HG03139 (cell line): ENCODE measurements around the gene ARHGAP10.
"Not testable (repeated sequence)": the region's sequence is repeated elsewhere in the genome, so short reads cannot be mapped to it uniquely, and the experiment has no call there.

Experiments
- ATAC-seq: cut with Tn5 transposase; IDR thresholded peaks from one replicate; pipeline ENCODE4 v1.9.1; 2021; ENCODE audit not compliant: unreplicated experiment

ARHGAP10 gene

DNA sequence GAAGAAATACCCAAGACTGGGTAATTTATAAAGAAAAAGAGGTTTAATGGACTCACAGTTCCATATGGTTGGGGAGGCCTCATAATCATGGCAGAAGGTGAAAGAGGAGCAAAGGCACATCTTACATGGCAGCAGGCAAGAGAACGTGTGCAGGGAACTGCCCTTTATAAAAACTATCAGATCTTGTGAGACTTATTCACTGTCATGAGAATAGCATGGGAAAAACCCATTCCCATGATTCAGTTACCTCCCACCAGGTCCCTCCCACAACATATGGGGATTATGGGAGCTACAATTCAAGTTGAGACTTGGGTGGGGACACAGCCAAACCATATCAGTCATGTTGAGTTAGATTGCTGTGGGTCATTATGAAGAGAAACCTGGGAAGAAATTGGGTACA is 153.3 kb downstream of the ARHGAP10 start:
- ATAC-seq, result not testable (repeated sequence)

DNA sequence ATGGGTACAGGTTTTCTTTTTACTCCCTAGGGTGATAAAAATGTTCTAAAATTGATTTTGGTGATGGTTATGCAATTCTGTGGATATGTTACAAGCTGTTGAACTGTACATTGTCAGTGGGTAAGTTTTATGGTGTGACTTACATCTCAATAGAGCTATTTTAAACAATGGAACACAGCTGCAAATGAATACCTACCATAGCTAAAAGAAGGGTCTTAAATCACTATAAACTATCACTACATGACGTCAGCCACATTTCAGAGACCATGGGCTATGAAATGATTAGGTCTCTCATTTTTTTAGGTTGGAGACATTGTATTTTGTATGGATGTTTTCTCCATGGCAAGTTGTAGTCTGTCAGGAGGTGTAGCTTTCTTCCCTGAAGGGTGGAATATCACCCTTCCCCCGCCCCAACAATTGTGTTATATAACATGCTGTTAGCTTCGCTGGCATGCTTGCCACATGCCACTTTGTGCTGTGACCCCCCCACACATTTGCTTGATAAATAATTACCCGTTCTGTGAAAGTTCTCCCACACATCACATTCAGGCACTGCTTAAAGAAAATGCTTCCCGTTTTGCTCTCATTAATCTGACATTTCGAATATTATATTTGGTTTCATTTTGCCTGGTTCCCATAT is 159.7 kb downstream of the ARHGAP10 start:
- no peak for ATAC-seq

DNA sequence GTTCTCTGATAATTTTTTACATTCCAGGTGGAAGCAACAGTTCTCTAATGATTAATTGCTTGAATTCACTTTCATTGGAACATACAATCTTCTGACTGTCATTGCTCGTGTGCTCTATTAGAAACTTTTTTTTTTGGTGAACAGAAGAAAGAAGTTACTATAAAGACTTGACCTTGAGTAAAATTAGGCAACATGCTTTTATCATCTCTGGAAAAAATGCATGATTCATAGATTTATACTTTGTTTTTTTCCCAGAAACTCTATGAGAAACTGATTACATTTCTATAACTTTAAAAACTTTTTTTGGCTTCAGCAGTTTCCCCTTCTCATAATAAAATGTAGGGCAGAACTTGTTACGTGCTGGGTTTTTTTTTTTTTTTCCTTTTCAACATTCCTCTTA is 167.6 kb downstream of the ARHGAP10 start:
- no peak for ATAC-seq

DNA sequence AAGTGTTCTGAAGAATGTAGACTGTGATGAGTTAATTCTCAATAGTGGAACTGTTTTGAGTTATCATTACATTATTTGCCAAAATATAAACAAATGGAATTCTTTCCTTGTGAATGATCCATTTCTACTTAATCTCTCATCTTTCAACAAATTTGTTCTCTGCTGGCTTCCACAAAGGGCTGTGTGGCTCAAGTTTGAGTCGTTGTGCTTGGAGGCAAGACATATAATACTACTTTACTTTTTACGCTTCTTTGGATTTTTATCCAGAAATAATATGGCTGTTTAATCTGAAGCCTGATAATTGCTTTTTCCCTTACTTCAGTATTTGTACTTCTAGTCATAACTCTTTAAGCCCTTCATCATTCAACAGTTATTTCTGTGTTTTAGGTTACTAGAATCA is 169.5 kb downstream of the ARHGAP10 start:
- ATAC-seq, result no peak

DNA sequence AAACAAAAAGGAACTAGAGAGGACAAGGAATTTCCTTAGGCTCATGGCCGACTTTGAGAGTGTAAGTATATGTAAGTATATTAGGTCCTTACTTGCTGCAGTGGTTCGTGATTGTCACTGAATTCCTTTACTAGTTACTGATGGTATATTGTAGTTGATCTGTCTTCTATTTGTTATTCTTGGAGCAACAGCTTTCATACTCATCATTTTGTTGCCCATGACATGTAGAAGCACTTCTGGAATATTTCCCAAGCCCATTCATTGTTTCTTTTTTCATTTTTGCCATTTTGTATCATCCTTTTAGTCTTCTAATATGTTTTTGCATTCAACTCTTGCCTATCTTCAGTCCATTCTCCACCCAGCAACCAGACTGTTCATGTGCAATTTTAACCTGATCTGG is 170.0 kb downstream of the ARHGAP10 start:
- no peak for ATAC-seq

DNA sequence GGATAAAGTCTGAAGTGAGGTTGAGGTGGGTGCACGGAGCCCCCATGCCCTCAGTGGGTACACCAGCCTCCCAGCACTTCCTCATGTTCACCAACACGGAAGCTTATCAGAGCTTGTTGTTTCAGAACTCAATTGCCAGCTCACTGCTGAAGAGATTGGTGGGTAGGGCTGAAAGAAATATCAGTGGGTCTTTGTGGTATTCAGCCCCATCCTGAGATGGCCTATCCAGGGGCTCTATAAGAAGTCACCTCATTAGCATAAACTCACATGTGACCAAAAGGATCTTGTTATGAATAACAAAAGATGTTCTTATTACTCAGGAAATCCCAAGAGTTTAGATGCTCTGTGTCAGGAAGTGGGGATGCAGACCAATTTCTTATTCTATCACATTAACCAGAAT is 177.3 kb downstream of the ARHGAP10 start:
- no peak for ATAC-seq

DNA sequence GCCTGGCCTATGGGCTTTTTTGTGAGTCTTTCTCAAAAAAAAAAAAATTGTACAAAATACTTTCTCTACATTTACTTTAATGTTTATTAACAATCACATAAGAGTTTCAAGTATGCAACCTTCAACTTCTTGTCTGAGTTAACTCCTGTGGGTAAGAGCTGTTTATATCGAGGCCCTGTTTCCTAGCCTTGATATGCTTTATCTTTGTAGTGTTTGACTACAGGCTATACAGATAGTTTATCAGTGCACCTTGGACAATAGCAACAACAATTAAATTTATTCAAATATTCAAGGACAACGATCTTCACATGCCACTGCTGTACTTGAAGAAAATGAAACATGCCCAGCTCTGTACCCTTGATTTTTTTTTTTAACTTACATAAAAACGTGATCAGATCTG is 178.4 kb downstream of the ARHGAP10 start:
- ATAC-seq, result no peak

DNA sequence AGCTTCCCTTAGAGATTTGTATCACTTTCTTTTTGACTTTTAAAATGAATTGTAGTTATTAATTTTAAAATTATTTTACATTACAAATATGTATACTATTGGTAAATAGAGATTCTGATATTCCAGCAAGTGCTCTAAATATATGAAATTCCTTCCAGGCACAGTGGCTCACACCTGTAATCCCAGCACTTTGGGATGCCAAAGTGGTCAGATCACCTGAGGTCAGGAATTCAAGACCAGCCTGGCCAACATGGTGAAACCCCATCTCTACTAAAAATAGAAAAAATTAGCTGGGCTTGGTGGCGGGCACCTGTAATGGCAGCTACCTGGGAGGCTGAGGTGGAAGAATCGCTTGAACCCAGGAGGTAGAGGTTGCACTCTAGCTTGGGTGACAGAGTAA is 180.2 kb downstream of the ARHGAP10 start:
- ATAC-seq, result not testable (repeated sequence)

DNA sequence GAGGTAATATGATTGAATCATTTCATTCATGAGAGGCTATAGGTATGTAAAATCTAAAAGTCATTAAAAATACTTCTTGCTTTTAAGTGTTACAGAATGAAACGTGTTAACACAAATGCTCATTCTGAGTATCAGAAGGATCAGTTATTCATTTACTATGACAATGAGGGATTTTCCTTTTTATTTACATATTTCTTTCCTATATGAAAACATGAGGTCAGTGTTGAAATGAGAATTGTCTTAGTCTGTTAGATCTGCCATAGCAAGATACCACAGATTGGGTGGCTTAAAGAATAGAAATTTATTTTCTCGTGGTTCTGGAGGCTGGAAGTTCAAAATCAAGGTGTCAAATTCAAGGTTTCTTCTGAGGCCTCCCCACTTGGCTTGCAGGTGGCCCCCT is 181.2 kb downstream of the ARHGAP10 start:
- ATAC-seq, result no peak

DNA sequence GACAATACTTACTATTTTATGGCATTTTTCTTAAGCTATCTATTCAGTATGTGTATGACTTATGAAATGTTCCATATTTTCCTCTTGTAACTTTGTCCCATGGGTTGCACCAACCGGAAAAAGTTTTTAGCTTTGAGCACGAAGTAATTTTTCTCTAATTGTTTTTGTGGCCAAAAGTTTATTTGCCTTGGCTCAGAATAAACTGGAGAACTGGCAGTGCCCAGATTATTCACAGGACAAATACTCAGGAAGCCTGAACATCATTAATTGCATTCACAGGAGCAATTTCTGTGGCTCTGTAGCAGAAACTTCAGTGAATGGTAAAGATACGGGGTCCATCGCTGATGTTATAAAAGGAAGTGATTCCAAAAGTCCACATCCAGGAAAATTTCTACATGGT is 184.5 kb downstream of the ARHGAP10 start:
- no peak for ATAC-seq

DNA sequence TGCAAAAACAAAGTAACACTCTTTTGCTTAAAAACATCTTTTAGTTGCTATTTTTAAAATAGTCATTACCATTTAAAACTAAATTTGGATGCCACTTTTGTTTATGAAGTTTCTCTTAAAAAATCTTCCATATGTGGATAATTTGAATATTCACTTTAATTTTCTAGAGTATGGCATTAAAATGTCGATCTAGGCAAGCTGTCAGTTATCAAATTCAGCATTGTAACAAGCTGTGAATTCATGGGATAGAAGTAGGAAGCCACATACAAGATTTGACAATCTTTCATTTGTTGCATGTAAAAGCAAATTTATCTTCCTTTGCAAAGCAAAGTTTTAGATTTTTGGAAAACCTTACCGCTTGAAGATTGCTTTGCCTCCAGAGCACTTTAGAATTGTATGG is 191.5 kb downstream of the ARHGAP10 start:
- no peak for ATAC-seq

DNA sequence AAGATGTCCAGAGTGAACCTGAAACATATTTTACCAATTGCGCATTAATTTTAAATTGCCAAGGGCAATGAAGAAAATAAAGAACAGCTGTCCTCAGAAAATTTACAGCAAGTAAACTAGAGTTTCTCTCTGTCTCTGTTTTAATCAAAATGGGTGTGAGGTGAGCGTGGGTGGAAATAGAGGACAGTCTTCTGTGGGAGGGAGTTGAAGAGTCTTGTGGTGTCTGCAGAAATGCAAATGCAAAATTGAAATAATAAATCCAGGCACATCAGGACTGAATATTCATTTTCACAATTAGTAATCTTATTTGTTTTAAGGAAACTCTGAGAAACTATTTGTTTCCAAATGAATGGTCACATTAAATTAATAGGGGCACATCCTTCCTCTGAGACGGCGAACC is 192.0 kb downstream of the ARHGAP10 start:
- no peak for ATAC-seq

DNA sequence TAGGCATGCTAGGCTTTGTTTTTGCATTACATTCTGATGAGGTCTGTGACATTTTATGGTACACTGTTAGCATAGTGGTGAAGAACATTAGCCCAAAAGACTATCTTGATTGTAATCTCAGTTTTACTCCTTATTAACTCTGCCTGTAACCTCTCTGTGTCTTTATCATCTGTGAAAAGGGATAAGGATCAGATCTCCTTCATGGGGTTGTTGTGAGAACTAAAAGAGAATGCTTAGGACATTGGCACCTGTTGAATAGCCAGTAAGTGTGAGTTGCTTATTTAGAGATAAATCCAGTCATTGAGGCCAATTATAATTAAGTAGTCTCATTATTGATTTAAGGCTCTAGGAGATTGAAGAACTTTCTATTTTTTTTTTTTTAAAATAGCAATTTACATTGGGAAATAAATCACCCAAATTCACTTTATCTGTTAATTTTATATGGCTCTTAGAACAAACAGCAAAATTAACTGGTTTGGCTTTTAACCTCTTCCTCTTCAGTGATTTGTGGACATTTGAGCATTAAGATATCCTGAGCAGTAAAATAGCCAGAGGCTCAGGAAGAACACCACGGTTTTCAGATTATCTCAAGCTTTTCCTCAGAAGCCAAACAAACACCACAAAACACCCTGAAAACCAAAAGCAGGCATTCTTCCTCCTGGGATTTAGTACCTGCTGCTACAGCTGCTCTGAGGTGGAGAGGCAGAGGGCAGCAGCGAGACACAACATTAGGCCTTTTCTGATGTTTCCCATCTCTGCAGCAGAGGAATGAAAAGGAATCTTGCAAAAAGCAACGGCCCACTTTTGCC is 192.9 kb downstream of the ARHGAP10 start:
- ATAC-seq, result no peak

DNA sequence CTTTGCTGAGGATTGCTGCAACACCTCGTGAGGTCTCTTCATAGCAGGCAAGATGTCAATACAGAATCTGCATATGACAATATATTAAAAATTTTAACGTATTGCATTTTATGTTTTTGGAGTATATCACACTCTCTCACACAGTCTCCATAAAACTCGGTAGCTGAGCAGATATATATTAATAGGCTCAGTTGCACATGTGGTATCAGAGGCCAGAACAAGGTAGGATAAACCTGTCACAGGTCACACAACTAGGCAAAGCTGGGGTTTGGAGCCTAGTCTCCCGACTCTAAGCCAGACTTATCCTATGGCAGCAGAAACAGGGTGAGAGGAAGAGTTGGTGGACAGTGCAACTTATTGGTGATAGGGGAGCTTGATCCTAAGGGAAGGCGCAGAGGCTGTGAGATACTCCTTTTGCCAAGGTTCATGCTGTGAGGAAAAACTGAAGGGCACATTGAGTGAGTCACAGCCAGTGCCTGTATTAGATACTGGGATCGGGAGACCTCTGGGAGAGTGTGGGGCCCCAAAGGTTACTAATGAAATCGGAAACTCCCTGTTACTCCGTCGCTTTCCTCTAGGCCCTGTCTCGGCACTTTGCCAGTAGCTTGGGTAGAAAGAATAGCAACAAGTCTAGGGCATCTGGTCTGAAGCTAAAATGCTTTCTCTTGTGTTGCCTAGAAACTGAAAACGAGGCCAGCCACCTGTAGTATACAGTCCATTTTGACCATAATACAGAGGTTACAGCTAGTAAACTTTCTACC is 195.7 kb downstream of the ARHGAP10 start:
- no peak for ATAC-seq

DNA sequence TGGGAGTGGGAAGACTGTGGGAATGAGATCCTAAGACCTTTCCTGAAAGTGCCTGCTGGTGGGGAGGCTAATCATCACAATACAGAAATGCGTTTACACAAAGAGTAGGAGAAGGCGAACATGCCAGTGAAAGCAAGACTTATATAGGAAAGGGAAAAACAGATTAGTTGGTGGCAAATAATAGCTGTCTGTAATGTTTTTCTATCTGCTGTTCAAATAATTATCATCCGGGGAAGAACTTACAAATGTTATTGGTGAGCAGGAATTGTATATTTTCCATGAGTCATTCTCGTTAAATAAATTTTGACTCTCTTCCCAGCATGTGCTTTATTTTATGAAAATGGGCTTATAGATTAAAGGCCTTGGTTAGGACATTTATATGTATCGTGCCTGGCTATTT is 196.5 kb downstream of the ARHGAP10 start:
- no peak for ATAC-seq

DNA sequence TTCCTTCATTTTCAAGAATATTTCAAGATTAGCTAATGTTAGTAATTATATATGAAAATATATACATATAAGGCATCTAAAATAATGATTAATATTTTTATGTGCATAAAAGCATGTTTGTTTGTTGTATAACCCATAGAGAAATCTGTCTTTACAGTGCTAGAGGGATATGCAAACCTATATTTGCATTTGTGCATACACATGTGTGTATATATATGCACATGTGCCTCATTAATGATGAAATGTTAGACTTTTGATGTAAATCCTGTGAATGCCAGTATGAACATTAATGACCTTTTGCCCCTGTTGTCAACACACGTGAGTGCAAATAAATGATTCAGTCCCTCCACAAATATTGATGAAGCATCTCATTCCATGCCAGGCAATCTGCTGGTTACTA is 197.9 kb downstream of the ARHGAP10 start:
- ATAC-seq, result no peak

DNA sequence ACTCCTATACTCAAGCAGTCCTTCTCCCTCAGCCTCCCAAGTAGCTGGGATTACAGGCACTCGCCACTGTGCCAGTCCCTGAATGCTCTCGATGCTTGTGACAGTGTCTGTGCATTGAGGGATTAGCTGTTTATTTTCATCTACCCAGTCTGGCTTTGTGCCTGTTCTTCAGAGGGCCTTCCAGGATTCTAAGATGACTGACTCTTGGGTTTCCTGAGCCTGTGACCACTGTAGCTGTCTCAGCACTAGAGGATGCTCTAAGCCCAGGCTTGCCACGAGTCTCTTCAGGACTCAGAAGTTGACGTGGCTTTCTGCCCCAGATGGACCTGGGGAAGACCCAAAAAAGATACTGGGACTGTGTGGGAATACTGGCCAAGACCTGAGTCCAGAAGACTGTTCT is 201.4 kb downstream of the ARHGAP10 start:
- ATAC-seq, result no peak

DNA sequence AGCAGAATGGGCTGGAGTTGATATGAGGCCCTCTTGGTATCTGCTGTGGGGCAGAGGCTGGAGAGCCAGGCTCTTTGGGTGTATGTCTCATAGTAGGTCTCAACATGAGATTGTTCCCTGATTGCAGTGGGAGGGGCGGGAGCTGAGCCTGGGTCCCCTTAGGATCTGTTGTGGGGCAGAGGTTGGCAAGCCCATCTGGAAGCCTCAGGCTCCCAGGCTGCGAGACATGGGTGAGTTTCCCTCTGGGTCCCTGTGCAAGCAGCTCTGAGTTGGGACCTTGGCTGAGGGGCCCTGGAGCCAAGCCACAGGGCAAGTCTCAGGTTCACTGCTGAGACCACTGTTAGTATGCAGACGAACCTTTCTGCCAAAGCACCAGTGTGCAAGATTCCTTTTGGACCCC is 201.9 kb downstream of the ARHGAP10 start:
- no peak for ATAC-seq

DNA sequence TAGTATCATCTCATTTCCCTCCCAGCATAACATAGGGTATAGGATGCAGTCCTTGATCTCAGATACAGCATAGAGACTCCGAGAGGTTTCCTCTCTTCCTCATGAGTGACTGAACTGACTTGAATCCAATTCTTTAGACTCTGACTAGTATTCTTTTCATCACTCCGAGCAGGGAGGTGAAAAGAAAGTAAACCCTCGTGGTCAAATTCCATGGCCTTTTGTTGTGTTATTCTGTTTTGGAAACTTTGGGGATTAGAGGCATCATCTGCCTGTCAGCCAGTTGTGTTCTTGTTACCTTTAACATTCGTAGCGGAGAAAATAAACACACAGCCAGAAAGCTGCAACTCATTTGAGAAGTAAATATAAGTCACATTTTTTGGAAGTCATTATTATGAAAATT is 206.6 kb downstream of the ARHGAP10 start:
- no peak for ATAC-seq

DNA sequence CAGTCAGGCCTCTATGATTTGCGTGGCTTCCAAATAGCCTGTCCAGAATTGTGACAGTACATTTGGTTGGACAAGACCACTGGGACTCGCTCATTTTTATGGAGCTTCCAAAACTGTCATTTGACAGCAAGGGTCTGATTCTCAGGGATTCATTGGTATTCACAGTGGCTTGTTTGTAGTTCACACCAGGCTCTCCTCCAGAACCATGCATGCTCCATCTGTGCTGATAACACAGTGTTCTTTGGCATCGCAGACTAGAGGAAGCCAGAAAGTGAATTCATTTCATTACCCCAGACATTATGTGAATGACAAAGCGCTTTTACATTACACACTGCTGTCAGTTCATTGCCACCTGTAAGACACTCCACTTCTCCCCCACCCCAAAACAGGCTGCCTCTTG is 208.3 kb downstream of the ARHGAP10 start:
- no peak for ATAC-seq

DNA sequence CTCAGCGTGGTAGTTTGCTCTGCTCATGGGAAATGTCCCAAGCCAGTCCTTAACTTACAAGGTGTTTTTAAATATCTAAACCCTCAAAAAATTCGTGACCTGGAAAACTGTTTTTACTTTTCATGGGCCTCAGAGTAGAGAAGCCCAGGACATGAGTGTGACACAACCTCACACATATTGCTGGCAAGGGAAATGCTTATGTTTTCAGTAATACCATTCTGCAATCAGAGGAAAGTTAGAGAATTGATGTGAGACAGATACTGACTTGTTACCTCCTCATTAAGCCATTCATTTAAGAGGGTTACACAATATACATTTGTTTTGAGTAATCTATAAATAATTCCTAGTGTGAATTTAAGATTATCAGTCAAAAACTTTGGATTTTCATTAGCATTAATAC is 209.5 kb downstream of the ARHGAP10 start:
- ATAC-seq, result no peak

DNA sequence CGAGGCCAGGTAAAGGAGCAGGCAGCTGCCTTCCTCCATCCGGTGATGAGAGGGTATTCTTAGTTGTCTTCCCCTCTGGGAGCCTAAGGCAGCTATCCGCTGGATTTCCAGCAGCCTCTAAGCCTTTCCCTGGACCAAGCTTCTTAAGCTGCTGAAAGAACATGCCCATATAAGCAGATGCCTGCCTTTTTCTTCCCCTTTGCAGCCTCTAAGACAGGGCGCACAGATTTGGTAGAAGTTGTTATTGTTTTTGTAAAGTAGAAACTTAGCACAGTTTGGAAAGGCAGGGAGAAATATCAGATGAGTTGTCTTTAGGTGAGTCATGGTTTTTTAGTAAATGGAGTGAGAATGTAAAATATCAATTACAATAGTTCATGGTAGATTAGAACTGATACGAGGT is 210.8 kb downstream of the ARHGAP10 start:
- peak; percentile 34 for ATAC-seq
